HG03159 (cell line): ENCODE measurements around the gene ZBTB39.
"Not testable (repeated sequence)": the region's sequence is repeated elsewhere in the genome, so short reads cannot be mapped to it uniquely, and the experiment has no call there.

Source experiments
- ATAC-seq: cut with Tn5 transposase; IDR thresholded peaks from one replicate; pipeline ENCODE4 v1.9.1; 2021; ENCODE audit warnings: mild to moderate bottlenecking, moderate library complexity; ENCODE audit not compliant: unreplicated experiment

ZBTB39 gene, protein sequence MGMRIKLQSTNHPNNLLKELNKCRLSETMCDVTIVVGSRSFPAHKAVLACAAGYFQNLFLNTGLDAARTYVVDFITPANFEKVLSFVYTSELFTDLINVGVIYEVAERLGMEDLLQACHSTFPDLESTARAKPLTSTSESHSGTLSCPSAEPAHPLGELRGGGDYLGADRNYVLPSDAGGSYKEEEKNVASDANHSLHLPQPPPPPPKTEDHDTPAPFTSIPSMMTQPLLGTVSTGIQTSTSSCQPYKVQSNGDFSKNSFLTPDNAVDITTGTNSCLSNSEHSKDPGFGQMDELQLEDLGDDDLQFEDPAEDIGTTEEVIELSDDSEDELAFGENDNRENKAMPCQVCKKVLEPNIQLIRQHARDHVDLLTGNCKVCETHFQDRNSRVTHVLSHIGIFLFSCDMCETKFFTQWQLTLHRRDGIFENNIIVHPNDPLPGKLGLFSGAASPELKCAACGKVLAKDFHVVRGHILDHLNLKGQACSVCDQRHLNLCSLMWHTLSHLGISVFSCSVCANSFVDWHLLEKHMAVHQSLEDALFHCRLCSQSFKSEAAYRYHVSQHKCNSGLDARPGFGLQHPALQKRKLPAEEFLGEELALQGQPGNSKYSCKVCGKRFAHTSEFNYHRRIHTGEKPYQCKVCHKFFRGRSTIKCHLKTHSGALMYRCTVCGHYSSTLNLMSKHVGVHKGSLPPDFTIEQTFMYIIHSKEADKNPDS

DNA sequence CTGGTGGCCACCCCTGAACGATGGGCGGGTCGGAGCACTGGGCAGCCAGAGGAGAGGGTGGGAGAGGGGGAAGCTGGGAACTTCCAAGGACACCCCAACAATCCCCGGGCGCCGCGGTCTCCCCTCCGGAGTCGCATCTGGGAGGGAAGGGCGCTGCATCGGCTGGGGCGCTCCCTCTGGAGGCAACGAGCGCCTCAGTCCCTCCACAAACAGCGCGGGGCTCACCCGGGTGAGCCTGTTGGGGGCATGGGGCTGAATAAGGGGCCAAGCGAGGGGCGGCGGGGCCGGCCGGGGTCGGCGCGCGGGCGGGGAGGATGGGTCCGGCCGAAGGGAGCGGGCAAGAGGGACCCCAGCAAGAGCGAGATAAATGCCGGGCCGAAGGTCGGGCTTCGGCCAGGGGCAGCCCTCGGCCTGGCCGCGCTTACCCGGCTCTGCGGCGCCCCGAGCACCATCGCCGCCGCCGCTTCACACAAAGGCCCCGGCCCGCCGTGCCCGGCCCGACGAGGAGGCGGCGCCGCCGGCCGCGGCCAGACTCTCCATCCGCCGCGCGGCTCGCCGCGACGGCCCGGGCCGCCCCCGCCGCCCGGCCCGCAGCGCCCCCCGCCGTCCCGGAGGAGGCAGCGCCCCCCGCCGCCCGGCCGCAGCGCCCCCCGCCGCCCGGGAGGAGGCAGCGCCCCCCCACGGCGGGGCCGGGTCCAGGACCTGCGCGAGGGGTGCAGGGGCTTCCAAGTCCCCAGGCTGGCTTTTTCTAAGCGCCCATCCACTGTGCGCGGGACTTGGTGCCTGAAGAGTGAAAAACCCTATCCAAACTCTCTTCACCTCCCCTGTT lies at the start of gene ZBTB39:
Gene ZBTB39 (minus strand): TSS at position 567 of the 829 bp plus-strand sequence. CDS start 1,629 bp downstream, outside the sequence.
- ATAC-seq, result peak; percentile 61

DNA sequence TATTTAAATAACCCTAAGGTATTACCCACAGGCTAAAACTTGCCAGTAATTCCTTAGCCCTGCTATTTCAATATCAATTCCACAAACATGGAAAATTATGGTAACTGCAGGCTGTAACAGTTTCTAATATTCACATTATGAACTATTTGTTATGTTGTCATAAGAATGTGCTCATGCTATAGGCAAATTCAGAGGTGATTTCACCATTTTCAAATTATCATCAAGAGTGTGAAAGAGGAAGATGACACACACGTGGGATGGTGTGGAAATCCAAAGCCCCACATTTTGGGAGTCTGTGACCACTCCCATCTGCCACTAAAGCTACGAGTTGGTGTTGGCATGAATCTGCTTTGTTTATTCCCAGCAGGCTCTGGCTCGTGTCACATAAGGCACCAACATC lies 49.5 kb upstream of the ZBTB39 start:
- ATAC-seq, result no peak

DNA sequence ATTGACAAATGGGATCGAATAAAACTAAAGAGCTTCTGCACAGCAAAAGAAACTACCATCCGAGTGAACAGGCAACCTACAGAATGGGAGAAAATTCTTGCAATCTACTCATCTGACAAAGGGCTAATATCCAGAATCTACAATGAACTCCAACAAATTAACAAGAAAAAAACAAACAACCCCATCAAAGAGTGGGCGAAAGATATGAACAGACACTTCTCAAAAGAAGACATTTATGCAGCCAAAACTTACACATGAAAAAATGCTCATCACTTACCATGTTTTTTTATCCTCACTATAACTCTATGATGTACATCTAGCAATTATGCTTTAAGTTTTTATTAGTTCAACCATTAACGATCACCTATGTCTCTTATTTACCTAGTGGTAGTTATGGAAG lies 47.6 kb upstream of the ZBTB39 start:
- ATAC-seq, result not testable (repeated sequence)

DNA sequence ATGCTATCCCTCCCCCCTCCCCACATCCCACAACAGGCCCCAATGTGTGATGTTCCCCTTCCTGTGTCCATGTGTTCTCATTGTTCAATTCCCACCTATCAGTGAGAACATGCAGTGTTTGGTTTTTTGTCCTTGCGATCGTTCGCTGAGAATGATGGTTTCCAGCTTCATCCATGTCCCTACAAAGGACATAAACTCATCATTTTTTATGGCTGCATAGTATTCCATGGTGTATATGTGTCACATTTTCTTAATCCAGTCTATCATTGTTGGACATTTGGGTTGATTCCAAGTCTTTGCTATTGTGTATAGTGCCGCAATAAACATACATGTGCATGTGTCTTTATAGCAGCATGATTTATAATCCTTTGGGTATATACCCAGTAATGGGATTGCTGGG lies 46.8 kb upstream of the ZBTB39 start:
- not testable (repeated sequence) for ATAC-seq

DNA sequence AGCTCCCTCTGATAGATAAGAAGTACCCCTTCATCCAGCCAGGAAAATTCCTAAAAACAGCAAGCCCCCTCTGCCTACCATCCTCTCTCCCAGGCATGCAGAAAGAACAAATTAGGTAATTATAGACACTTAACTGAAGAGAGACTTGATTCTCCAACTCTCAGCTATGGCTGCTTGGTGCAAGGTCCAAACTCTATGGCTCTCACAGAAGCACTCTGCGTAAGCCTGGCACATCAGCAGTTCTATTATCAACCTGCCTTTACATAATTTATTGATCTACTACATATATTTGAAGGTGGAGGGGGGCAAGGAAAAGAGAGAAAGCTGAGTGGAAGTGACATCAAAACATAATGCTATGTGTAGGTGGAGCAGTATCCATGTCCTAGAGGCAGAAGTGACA lies 44.7 kb upstream of the ZBTB39 start:
- no peak for ATAC-seq

DNA sequence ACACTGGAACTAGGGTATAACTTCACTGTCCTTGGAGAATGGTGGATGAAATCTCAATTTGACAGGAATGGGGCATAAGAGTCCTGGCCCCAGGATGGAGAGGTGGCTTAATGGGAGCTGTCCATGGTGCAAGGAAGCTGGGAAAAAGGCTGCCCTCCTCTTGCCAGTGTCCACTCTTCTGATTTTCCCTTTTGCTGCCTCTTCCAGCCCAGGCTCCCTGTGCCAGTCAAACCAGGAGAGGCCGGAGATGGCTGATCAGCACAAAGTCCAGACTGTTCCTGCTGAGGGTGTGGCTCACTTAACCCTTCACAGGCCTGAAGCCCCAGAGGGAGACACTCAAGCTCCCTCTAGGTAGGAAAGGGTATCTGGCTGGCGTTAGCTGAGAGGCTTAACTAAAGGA lies 43.5 kb upstream of the ZBTB39 start, which contains the start of gene MYO1A:
Gene MYO1A (minus strand): TSS at position 240 of the 400 bp plus-strand sequence. CDS start 1,806 bp downstream, outside the sequence.
- ATAC-seq, result no peak

DNA sequence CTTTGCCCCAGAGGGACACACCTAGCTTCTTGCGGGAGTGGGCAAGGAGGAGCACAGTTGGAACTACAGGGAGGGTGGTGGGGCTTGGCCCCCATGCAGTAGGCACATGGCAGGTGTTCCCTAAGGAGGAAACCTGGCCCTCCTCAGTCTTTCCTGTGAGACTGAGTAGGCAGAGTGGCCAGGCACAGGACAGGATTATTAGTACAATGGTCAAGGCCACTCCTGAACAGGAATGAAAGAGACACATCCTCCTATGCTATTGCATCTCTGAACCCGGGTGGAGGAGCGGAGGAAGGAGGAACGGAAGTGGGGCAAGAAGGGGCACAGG lies 42.7 kb upstream of the ZBTB39 start:
- no peak for ATAC-seq

DNA sequence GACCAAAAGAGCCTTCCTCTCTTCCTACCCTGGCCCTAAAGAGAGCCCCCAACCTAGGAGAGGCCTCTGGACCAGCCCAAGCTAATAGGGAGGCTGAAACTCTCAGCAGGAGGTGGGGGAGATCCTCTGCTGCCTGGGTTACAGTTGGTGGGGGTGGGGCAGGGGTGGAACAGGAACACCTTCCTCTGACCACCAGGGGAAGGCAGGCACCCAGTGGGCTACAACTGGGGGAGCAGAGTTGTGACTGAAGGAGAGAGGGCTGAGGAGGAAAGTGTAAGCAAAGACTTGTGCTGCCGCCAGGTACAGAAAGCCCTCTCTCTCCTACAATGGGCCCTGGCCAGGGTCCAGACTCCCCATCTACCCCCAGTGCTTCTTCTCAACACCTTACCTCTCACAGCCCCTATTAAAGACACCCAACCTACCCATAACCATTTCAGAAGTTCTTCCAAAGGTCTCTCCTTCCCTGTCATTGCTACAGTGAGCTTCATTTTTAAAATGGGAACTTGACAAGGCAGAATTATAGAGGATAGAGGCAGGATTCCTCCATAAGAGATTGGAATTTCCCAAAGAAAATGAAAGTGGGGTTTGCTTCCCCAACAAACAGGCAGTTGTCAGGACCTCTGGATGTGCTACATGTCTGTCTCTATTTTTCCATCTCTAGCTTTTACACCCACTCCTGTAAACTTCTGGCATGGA lies 42.2 kb upstream of the ZBTB39 start:
- ATAC-seq, result no peak

DNA sequence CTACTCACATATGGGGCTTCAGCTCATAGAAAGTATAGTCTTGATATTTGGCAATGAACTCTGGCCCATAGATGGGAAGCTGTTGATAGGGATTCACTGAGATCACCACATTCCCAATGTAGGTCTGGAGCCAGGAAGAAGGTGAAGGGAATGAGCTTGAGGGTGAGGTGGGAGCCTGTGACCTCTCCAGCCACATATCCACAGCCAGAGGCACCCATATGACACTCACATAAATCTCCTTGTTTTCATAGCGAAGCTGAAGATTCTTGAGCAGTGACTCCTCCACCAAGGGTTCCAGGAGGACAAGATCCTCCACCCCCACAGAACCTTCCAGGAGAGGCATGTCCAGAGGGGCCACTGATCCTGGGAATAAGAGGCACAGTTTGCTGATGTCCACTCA lies 41.6 kb upstream of the ZBTB39 start:
- ATAC-seq, result no peak

DNA sequence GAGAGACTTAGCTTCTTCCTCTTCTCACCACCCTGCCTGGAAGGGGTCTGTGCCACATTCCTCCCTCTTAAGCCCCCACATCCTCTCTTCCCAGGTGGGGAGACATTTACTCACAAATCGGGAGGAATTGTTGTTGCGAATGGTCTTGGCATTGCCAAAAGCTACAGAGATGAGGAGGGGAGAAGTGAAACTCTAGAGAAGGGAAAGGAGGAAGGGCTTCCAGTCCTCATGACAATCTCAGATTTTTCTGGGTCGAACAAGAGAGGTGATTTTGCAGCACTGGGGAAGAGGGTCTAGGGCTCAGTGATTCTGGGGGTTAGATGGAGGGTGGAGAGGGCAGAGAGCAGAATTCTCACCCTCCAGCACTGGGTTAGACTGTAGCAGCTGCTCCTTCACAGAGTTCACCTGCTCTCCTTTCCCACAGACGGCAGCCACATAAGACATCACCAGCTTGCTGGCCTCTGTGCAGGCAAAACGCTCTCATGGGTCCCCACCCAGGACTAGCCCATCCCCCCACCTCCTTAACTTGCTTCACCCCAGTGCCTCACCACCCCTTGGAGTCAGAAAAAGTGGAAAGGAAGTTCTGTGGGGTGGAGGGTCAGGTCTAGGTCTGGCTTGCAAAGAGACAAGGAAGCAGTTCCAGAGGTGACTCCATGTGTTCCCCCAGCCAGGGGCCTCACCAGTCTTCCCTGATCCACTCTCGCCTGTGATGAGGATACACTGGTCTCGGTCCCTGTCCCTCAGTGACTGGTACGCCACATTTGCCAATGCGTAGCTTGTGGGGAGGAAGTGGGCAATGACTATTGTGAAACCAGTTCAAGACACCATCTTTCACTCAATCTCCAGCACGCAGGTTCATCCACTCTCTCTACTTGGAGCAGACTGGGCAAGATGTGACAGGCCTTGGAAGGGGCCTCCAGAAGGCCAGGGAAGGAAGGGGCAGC lies 40.9 kb upstream of the ZBTB39 start:
- ATAC-seq, result no peak

DNA sequence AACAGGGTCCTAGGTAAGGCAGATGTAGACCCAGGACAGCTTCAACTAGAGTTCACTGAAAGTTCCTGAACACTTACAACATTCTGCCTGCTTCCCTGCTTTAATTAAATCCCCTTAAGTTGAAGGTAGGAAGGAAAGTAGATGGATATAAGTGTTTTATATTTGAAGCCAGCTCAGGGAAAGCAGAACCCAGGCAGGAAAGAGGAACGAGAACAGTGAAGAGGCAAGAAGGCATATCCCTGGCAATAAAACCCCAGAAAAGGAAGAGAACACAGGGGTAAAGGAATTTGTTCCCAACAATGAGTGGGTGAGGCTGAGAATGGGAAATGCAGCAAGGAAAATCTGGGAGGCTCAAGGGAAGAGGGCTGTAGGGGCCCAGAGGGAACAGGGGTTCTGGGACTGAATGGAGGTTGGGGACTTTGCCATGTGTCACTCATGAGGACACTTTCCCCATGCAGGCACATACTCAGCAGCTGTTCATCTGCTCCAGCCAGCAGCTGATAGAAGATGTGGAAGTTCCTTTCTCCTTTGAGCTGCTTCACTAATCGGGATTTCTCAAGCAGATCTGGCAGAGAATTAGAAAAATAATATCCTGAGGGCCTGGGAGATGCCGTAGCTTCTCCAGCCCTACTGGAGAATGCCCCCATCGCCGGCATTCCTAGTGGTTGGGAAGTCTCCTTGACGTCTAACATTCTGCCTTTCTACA lies 39.9 kb upstream of the ZBTB39 start:
- ATAC-seq, result no peak

DNA sequence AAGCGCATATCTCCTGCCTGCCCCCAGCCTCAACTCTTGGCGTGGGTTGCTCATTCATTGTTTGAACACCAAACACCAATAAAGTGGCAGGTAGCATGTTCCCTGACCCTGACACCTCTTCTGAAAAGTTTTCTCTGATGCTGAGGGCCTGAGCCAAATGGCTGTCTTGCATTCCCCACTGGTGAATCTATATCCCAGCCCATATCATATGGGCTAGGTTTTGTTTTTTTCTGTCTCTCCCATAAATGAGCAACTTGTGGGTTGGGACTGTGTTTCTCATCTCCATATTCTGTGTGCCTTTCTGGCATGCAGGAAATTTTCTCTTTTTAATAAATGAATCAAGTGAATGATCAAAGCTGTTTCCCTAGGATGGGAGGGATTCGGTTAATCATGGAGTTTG lies 38.5 kb upstream of the ZBTB39 start:
- no peak for ATAC-seq

DNA sequence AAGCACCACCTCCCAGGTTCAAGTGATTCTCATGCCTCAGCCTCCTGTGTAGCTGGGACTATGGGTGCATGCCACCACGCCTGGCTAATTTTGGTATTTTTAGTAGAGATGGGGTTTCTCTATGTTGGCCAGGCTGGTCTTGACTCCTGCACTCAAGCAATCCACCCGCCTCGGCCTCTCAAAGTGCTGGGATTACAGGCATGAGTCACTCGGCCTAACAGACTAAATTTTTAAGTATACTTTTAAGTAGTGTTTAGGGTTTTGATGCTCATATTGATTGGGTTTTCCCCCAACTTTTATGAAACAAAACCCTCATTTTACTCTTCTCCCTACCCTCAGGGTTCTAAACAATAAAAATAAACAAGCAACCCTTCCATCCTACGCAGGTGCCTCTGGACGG lies 38.1 kb upstream of the ZBTB39 start:
- no peak for ATAC-seq

DNA sequence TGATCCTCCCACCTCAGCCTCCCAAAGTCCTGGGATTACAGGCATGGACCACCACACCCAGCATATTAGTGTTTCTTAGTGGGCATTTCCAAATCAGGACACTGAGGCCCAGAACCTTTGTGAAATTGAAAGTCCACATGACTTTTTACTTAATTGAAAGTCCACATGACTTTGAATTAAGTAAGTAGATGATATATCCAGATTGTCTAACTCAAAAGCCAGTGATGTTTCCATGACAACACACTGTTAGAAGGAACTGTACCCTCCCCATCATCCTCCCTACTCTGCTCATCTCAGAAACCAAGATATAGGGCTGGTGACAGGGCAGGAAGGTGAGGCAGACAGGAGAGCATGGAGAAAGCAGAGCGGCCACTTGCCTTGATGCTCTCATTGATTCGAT lies 36.3 kb upstream of the ZBTB39 start:
- no peak for ATAC-seq

DNA sequence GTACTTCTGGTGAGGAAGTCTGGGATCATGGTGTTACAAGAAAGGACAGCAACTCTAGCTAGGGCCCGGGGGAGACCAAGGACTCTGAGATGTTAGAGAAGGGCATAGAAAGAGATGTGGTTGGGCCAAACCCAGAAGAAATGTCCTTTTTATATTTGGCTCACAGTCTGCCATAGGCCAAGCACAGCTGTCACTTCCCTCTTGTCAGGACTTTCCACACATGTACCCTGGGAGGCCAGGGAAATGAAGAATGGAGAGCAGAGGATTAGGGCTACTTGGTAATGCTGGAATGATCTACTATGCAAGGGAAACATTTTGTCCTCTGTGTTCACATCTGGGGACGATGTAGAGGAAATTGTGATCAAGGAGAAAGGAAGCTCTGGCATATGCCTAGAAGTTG lies 34.4 kb upstream of the ZBTB39 start:
- no peak for ATAC-seq

DNA sequence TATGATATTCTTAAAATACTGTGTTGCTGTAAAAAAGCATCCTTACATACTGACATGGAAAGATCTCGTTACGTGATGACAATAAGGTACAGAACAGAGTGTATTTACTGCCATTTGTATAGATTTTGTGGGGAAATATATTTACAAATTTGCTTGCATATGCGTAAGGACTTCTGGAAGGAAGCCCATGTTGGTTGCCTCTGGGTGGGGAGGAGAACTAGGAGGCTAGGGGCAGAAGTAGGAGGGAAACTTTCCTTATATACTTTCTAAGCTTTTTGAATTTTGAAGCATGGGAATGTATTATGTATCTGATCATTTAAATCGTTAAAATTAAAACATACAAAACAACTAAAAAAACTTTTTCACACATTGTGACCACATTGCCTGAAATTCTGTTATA lies 33.9 kb upstream of the ZBTB39 start:
- ATAC-seq, result no peak

DNA sequence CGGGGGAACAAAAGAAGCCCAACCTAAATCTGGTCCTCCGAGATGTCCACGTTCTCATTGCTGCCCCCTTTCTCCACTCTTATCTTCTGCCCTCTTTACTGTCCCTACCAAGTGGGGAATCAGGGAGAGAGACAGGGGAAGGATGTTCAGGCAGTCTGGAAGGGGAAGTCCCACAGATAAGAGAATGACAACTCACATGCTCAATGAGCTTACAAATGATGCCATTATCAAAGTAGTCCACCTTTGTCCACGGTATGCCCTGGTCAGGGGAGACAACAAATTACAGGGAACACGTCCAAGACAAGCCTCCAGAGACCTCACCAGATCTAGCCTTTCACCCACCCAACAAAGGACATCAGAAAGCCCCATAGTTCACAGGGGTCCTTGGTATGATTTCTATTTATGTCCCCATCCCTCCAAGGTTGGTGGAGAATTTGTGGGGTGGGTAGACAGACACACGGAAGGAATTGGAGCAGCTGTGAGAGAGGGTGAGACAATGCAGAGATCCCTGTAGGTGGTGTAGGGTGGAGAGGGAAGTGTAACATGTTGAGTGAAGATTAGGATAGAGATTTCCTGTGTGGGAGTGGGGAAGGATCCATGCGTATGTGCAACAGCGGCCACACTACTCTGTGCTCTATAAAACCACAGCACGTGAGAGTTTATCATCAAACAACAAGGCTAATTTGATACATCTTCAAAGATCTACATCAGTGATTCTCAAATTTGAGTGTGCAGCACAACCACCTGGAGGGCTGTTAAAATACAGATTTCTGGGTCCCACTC lies 32.9 kb upstream of the ZBTB39 start:
- no peak for ATAC-seq

DNA sequence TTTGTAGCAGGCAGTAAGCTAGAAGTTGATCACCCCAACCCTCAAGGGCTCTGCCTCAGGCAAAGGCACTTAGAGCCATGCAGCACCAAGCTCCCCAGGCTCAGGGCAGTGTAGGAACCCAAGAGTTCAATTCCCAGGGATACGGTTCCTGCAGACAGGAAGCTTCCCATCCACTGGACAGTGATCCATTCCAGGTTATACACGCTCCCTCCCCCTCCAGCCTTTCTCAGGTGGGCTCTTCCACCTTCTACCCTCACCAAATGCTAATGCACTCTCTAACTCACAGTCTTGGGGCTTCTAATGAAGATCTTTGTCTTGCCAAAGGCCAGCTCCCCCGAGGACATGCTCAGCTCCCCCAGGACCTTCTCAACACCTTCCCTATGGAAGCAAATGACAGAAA lies 30.9 kb upstream of the ZBTB39 start:
- no peak for ATAC-seq
